IMR-90 (cell line): ENCODE data around the gene TTC3.

Experiments used
- BHLHE40 ChIP-seq: fragments of 150-350 bp; IDR thresholded peaks from 2 replicates; pipeline ENCODE4 v1.6.1; 2016; ENCODE audit warnings: mild to moderate bottlenecking, low read depth, low read length
- MXI1 ChIP-seq: IDR thresholded peaks from 2 replicates; pipeline ENCODE4 v1.6.1; 2012; ENCODE audit warnings: low read depth, mild to moderate bottlenecking, low read length, moderate library complexity, borderline replicate concordance
- POLR2A ChIP-seq: IDR thresholded peaks from 2 replicates; pipeline ENCODE4 v1.6.1; 2012; ENCODE audit warnings: mild to moderate bottlenecking, low read depth, low read length
- RCOR1 ChIP-seq: IDR thresholded peaks from 2 replicates; pipeline ENCODE4 v1.6.1; 2012; ENCODE audit warnings: mild to moderate bottlenecking, low read length, improper control_type of control experiment; ENCODE audit not compliant: insufficient replicate concordance
- TF ChIP-seq, protein P1 (sequence below): conservative IDR thresholded peaks from 2 replicates; pipeline ENCODE4 v1.5.1; 2012; ENCODE audit warnings: mild to moderate bottlenecking, low read depth, low read length, improper control_type of control experiment

DNA sequence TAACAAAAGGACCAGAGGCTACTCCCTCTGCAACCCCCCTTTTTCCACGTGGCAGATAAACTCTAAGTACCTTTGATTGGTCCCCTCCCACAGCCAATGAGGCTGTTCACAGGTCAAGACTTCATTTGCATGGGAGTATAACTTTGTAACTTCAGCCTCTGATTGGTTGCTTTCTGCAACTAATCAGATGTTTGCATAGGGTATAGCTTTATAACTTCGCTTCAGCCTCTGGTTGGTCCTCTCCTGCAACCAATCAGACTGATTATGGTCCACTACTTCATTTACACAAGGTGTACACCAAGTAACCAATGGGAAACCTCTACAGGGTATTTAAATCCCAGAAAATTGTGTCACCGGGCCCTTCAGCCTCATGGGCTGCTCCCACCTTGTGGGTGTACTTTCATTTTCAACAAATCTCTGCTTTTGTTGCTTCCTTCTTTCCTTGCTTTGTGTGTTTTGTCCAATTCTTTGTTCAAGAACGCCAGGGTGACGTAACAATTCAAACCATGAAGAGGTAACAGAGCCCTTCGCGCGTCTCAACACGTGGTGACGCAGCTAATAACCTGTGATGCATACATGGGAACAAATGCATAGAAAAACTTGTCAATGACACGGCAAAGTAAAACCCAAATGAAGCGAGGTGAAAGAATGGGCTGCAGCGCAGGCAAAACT, 146.8 kb downstream of the TTC3 start:
- TF ChIP-seq BHLHE40 (no peak), POLR2A (no peak), RCOR1 (no peak), MXI1 (no peak)
- TF ChIP-seq, protein P1, sequence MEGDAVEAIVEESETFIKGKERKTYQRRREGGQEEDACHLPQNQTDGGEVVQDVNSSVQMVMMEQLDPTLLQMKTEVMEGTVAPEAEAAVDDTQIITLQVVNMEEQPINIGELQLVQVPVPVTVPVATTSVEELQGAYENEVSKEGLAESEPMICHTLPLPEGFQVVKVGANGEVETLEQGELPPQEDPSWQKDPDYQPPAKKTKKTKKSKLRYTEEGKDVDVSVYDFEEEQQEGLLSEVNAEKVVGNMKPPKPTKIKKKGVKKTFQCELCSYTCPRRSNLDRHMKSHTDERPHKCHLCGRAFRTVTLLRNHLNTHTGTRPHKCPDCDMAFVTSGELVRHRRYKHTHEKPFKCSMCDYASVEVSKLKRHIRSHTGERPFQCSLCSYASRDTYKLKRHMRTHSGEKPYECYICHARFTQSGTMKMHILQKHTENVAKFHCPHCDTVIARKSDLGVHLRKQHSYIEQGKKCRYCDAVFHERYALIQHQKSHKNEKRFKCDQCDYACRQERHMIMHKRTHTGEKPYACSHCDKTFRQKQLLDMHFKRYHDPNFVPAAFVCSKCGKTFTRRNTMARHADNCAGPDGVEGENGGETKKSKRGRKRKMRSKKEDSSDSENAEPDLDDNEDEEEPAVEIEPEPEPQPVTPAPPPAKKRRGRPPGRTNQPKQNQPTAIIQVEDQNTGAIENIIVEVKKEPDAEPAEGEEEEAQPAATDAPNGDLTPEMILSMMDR = no peak
